ENCODE measurements around the gene RAP1GDS1.
"Not testable (repeated sequence)": the region's sequence is repeated elsewhere in the genome, so short reads cannot be mapped to it uniquely, and the experiment has no call there.

Gene RAP1GDS1

DNA sequence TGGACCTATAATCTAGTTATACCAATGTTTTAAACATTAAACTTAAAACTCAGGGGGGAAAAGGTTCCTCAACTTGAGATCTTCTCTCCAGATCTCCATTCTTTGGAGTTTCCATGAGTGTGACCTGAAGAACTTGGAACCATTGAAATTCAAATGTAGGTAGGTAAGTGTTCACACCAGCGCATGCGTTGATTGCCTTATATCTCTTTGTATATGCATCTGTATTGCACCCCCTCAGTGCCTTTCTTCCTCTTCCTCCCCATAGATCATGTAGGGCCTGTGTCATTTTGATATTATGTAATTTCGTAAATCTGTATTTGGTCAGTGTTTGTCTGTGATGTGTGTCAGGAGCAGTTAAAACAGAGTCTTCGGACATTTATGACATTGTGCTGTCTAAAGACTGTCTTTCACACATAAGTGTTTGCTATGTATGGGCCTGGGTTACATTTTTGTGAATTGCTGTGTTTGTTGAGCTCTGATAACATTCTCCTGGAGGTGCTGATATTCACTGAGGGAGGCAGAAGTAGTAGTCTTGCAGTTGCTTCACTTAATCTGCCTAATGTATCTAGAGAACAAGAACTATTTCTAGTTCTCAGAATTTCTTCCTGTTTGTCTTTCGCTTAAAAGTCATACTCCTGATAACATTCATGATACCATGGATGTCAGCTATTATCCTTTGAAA is 126.3 kb downstream of the RAP1GDS1 start:
- no peak overlapping the region for H3K27ac ChIP-seq
- in situ Hi-C loops (cut with HindIII; ENCODE audit: low pct_ligation_motif_present, low sequenced_read_pairs): no loop called here

DNA sequence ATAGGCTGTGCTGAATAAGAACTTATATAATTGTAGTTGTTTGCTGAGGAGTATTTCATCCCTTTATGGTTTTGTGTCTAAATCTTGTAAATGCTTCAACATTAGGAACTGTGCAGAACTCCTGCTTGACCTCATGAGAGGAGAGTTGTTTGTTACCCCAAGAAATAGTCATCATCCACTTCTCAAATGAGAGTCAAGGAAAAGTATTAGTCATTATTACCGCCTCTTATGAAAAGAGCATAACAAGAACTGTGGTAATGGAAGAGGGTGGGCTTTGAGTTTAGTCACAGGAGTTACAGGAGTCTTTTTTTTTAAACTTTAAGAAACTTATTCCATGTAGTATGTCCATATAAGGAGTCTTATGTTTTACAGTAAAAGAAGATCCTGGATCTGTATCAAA is 132.9 kb downstream of the RAP1GDS1 start:
- H3K27ac ChIP-seq: no peak overlapping the region
- H3K4me3 ChIP-seq (ENCODE audit: low read depth, low read length): no peak overlapping the region
- TF ChIP-seq, protein P1, sequence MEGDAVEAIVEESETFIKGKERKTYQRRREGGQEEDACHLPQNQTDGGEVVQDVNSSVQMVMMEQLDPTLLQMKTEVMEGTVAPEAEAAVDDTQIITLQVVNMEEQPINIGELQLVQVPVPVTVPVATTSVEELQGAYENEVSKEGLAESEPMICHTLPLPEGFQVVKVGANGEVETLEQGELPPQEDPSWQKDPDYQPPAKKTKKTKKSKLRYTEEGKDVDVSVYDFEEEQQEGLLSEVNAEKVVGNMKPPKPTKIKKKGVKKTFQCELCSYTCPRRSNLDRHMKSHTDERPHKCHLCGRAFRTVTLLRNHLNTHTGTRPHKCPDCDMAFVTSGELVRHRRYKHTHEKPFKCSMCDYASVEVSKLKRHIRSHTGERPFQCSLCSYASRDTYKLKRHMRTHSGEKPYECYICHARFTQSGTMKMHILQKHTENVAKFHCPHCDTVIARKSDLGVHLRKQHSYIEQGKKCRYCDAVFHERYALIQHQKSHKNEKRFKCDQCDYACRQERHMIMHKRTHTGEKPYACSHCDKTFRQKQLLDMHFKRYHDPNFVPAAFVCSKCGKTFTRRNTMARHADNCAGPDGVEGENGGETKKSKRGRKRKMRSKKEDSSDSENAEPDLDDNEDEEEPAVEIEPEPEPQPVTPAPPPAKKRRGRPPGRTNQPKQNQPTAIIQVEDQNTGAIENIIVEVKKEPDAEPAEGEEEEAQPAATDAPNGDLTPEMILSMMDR (IDR thresholded peaks at IDR 0.05; ENCODE audit: low read depth, low read length, missing control alignments): no peak
- H3K36me3 ChIP-seq (replicated peaks): no peaks in the 10 kb centered on the region
- no peak for DNase-seq
- H3K27me3 ChIP-seq (replicated peaks): no peaks in the 10 kb centered on the region
- in situ Hi-C loops (cut with HindIII; ENCODE audit: low pct_ligation_motif_present, low sequenced_read_pairs): no loop called here

More for the DNA sequence above, 126.3 kb downstream of the RAP1GDS1 start:
- Histone ChIP-seq H3K4me3 (ENCODE audit: low read depth, low read length) (no peak overlapping the region), H3K27me3 (replicated peaks) (no peaks in the 10 kb centered on the region), H3K36me3 (replicated peaks) (no peaks in the 10 kb centered on the region)
- TF ChIP-seq, protein P1 (IDR thresholded peaks at IDR 0.05; ENCODE audit: low read depth, low read length, missing control alignments): no peak
- no peak for DNase-seq

DNA sequence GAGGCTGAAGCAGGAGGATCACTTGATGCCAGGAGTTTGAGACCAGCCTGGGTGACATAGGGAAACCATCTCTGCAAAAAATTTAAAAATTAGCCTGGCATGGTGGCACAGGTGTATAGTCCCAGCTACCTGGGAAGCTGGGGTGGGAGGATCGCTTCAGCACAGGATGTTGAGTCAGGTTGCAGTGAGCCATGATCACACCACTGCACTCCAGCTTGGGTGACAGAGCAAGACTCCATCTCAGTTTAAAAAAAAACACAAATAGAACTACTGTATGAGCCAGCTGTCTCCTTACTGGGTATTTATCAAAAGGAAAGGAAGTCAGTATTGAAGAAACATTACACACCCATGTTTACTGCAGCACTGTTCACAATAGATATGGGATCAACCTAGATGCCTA is 138.7 kb downstream of the RAP1GDS1 start:
- in situ Hi-C loops (cut with HindIII; ENCODE audit: low pct_ligation_motif_present, low sequenced_read_pairs): no loop called here
- no peaks in the 10 kb centered on the region for H3K27me3 ChIP-seq (replicated peaks)
- DNase-seq: no peak
- H3K4me3 ChIP-seq (ENCODE audit: low read depth, low read length): no peak overlapping the region
- H3K27ac ChIP-seq: no peak overlapping the region
- no peaks in the 10 kb centered on the region for H3K36me3 ChIP-seq (replicated peaks)
- TF ChIP-seq, protein P1 (IDR thresholded peaks at IDR 0.05; ENCODE audit: low read depth, low read length, missing control alignments): no peak

DNA sequence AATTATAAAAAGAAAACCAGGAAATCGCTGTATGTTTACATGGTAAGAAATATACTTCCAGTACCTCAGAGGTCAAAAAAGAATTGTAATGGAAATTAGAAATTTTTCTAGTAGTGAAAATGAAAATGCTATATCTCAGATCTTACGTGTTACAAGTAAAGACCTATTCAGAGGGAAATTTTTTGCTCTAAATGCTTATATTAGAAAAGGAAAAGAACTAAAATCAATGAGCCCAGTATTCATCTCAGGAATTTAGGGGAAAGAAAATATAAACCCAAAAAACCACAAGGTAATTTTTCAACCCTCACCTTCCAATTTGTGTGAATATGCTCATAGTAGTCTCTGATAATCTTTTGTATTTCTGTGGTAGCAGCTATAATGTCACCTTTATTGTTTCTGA is 145.6 kb downstream of the RAP1GDS1 start:
- no peak overlapping the region for H3K4me3 ChIP-seq (ENCODE audit: low read depth, low read length)
- no peaks in the 10 kb centered on the region for H3K36me3 ChIP-seq (replicated peaks)
- H3K27ac ChIP-seq: no peak overlapping the region
- in situ Hi-C loops (cut with HindIII; ENCODE audit: low pct_ligation_motif_present, low sequenced_read_pairs): no loop called here
- H3K27me3 ChIP-seq (replicated peaks): no peaks in the 10 kb centered on the region
- TF ChIP-seq, protein P1 (IDR thresholded peaks at IDR 0.05; ENCODE audit: low read depth, low read length, missing control alignments): no peak
- DNase-seq: no peak

GRCh38 chr4:98411731-98412130 is 150.5 kb downstream of the RAP1GDS1 start:
- H3K27ac ChIP-seq: no peak overlapping the region
- no peaks in the 10 kb centered on the region for H3K27me3 ChIP-seq (replicated peaks)
- in situ Hi-C loops (cut with HindIII; ENCODE audit: low pct_ligation_motif_present, low sequenced_read_pairs): no loop called here
- no peak for DNase-seq
- H3K4me3 ChIP-seq (ENCODE audit: low read depth, low read length): no peak overlapping the region
- no peaks in the 10 kb centered on the region for H3K36me3 ChIP-seq (replicated peaks)
- TF ChIP-seq, protein P1 (IDR thresholded peaks at IDR 0.05; ENCODE audit: low read depth, low read length, missing control alignments): no peak

DNA sequence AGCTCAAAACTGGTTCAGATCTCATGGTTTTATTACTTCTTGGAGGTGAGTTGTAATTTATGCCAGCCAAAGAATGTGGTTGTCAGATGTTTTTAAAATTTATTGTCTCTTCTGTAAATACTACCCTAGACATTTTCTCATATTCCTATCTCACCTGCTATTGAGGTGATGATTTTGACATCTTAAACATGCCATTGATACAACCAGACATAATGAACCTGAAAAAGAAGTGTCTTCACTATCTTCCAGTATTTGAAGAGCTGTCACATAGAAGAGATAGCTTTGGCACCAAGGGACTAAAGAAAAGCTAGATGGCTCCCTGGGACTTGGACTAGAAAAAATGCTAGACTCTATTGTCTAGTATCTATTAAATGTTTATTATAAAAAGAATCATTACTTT is 155.7 kb downstream of the RAP1GDS1 start:
- H3K4me3 ChIP-seq (ENCODE audit: low read depth, low read length): no peak overlapping the region
- no peak for DNase-seq
- in situ Hi-C loops (cut with HindIII; ENCODE audit: low pct_ligation_motif_present, low sequenced_read_pairs): no loop called here
- no peaks in the 10 kb centered on the region for H3K36me3 ChIP-seq (replicated peaks)
- TF ChIP-seq, protein P1 (IDR thresholded peaks at IDR 0.05; ENCODE audit: low read depth, low read length, missing control alignments): no peak
- H3K27me3 ChIP-seq (replicated peaks): no peaks in the 10 kb centered on the region
- H3K27ac ChIP-seq: no peak overlapping the region

DNA sequence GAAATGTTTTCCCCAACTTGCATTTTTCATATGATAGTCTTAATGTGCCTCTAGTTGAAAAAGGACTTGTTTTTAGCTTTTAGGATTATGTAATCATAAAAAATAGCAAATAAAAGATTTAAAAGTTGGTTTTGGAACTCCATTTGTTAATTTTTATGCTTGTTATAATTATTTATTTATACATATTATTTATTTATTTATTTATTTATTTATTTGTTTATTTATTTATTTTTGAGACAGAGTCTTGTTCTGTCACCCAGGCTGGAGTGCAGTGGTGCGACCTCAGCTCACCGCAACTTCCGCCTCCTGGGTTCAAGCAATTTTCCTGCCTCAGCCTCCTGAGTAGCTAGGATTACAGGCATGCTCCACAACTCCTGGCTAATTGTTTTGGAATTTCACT is 159.0 kb downstream of the RAP1GDS1 start:
- in situ Hi-C loops (cut with HindIII; ENCODE audit: low pct_ligation_motif_present, low sequenced_read_pairs); DNase-seq; H3K4me3 ChIP-seq (ENCODE audit: low read depth, low read length); H3K27me3 ChIP-seq (replicated peaks); H3K36me3 ChIP-seq (replicated peaks); H3K27ac ChIP-seq: not testable (repeated sequence)

All from brain microvascular endothelial cell (primary cell).